PC-9 (cell line): ENCODE data around the gene ATIC. TPM values are rescaled to one million over a fixed set of nuclear protein-coding genes. Genes with fewer than 3 reads are reported as not detected.
A peak's percentile ranks its signal among the peaks of the same experiment; 100 is the strongest.

ENCODE experiments used
- BruUV-seq: library from RNA; stranded (reverse); fragments of 400-500 nt; replicated peaks from 2 replicates; lab custom pipeline; 2021; lab: Mats Ljungman, UMichigan
- CTCF ChIA-PET: fragments of 300-600 bp; sonication (Branson Sonifier 250); formaldehyde crosslinking; loops from one replicate; lab custom pipeline; 2022; ENCODE audit warnings: antibody characterized with exemption; lab: Charles Lee
- POLR2A ChIA-PET: fragments of 300-600 bp; sonication (Branson Sonifier 250); formaldehyde crosslinking; loops from one replicate; lab custom pipeline; 2022; ENCODE audit warnings: antibody characterized with exemption; ENCODE audit not compliant: unreplicated experiment; lab: Charles Lee
- DNase-seq, 2 experiments: peaks; one replicate each; pipeline versions ENCODE4 v3.0.0 to v3.0.0-alpha.2; 2015 to 2022; ENCODE audit warnings: mixed read lengths in 1 of 2
- H2AFZ ChIP-seq: fragments of 200-600 bp; sonication (generic); 2 replicates; pipeline ENCODE4 v1.8.1; 2017; ENCODE audit warnings: antibody characterized with exemption
- H3F3A ChIP-seq: fragments of 200-600 bp; sonication (generic); 2 replicates; pipeline ENCODE4 v1.8.1; 2017; ENCODE audit warnings: antibody characterized with exemption, mild to moderate bottlenecking, low read depth; ENCODE audit not compliant: insufficient read depth
- H3K27ac ChIP-seq: fragments of 200-600 bp; sonication (generic); 2 replicates; pipeline ENCODE4 v1.6.1; 2016; ENCODE audit warnings: mixed run types
- H3K27me3 ChIP-seq: fragments of 200-600 bp; sonication (generic); 2 replicates; pipeline ENCODE4 v1.6.1; 2016; ENCODE audit warnings: low read depth, mixed run types; ENCODE audit not compliant: insufficient read depth
- H3K36me3 ChIP-seq: fragments of 200-600 bp; sonication (generic); 2 replicates; pipeline ENCODE4 v1.6.1; 2016; ENCODE audit warnings: low read depth, mixed run types
- H3K4me1 ChIP-seq: fragments of 200-600 bp; sonication (generic); replicated peaks from 2 replicates; pipeline ENCODE4 v1.6.1; 2016; ENCODE audit warnings: mixed run types; ENCODE audit not compliant: insufficient read depth
- H3K4me2 ChIP-seq: fragments of 200-600 bp; sonication (generic); 2 replicates; pipeline ENCODE4 v1.6.1; 2017; ENCODE audit warnings: mixed run types
- H3K4me3 ChIP-seq: fragments of 200-600 bp; sonication (generic); 2 replicates; pipeline ENCODE4 v1.6.1; 2016; ENCODE audit warnings: mixed run types
- H3K79me2 ChIP-seq: fragments of 200-600 bp; sonication (generic); 2 replicates; pipeline ENCODE4 v1.6.1; 2017; ENCODE audit warnings: low read depth, mixed run types
- H3K9me2 ChIP-seq: fragments of 200-600 bp; sonication (generic); 2 replicates; pipeline ENCODE4 v1.8.1; 2017; ENCODE audit warnings: mild to moderate bottlenecking; ENCODE audit not compliant: insufficient read depth
- H3K9me3 ChIP-seq: fragments of 200-600 bp; sonication (generic); 2 replicates; pipeline ENCODE4 v1.8.1; 2016; ENCODE audit warnings: low read depth; ENCODE audit not compliant: insufficient read depth
- H4K20me1 ChIP-seq: fragments of 200-600 bp; sonication (generic); 2 replicates; pipeline ENCODE4 v1.8.1; 2017; ENCODE audit not compliant: insufficient read depth
- EZH2 ChIP-seq: fragments of 200-600 bp; sonication (generic); IDR thresholded peaks from 2 replicates; pipeline ENCODE4 v1.8.0; 2017; ENCODE audit warnings: antibody characterized with exemption, low read depth
- intact Hi-C: fragments of 100-400 bp; cut with micrococcal nuclease; formaldehyde crosslinking; loops from one replicate; pipeline ENCODE4 v1.10.0; 2022; ENCODE audit not compliant: unreplicated experiment
- total RNA-seq: library from RNA; stranded (reverse); gene quantifications from 2 replicates; pipeline ENCODE4 v1.2.3, GENCODE V29; 2021
- TF ChIP-seq, protein P1 (sequence below): fragments of 200-600 bp; sonication (generic); conservative IDR thresholded peaks from 2 replicates; pipeline ENCODE4 v1.6.1; 2017; ENCODE audit warnings: mixed run types, antibody characterized with exemption, mild to moderate bottlenecking, moderate library complexity

The ATIC gene
- total RNA-seq, 1 experiment from 2014 or later, result 290 TPM

DNA sequence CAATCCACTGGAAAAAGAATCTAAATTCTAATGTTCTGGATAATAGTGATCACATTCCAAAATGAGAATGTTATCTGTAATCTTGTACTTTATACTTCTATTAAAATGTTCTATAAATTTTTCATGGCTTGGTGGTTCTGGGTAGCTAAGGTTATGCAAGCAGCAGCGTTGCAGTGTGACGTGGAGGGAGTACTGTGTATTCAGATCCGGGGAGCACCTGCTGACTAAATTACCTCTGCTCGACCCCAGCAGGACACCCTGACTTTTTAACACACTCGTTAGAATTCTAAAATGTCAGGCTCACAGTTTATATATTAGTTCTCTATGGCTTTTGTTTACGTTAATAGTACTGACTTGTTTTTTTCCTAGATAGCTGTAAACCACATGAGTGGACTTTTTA, 13.0 kb downstream of the ATIC start:
- no peak for DNase-seq
- Histone ChIP-seq H3K9me3 (0 out of 2 replicates have a peak, but pooled peaks cover 4% of the 10 kb centered on the region), H3K4me1 (peaks cover 17% of the 10 kb centered on the region), H4K20me1 (peaks cover 29% of the 10 kb centered on the region), H3K79me2 (peaks cover 77% of the 10 kb centered on the region), H3F3A (peaks cover 40% of the 10 kb centered on the region), H3K9me2 (no peaks in the 10 kb centered on the region), H3K36me3 (peaks cover 83% of the 10 kb centered on the region), H3K4me3 (no peak overlapping the region), H3K27ac (0 out of 2 replicates have a peak overlapping the region, but pooled peaks have one; percentile 6), H2AFZ (no peak overlapping the region), H3K4me2 (no peak overlapping the region), H3K27me3 (no peaks in the 10 kb centered on the region)
- ChIA-PET POLR2A (interaction anchor here (0.6 kb wide), 1 partner anchor 57 kb away, joined by 4 read pairs; no protein-coding TSS in a partner anchor), CTCF (no interaction called here)
- TF ChIP-seq EZH2, result no peak
- TF ChIP-seq, protein P1, sequence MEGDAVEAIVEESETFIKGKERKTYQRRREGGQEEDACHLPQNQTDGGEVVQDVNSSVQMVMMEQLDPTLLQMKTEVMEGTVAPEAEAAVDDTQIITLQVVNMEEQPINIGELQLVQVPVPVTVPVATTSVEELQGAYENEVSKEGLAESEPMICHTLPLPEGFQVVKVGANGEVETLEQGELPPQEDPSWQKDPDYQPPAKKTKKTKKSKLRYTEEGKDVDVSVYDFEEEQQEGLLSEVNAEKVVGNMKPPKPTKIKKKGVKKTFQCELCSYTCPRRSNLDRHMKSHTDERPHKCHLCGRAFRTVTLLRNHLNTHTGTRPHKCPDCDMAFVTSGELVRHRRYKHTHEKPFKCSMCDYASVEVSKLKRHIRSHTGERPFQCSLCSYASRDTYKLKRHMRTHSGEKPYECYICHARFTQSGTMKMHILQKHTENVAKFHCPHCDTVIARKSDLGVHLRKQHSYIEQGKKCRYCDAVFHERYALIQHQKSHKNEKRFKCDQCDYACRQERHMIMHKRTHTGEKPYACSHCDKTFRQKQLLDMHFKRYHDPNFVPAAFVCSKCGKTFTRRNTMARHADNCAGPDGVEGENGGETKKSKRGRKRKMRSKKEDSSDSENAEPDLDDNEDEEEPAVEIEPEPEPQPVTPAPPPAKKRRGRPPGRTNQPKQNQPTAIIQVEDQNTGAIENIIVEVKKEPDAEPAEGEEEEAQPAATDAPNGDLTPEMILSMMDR, result no peak
- BruUV-seq, result no TSS peak
- intact Hi-C loops, result no loop called here

DNA sequence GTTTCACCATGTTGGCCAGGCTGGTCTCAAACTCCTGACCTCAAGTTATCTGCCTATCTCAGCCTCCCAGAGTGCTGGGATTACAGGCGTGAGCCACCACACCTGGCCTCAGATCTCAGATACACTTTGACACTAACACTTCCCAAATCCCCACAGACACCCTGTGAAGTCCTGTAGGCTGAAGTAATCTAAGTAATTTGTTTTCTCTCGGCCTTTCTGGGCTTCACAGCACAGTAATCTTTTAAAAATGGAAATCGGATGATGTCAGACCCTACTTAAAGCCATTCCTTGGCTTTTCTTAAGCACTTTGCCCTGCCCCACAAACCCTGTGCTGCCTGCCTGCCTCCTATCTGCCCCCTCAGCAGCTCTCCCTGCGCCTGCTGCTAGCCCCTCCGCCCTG, 16.2 kb downstream of the ATIC start:
- peaks cover 39% of the 10 kb centered on the region for H3F3A ChIP-seq
- peaks cover 17% of the 10 kb centered on the region for H3K4me1 ChIP-seq
- DNase-seq, result no peak
- intact Hi-C loops, result no loop called here
- ChIA-PET POLR2A (no interaction called here), CTCF (no interaction called here)
- H3K4me2 ChIP-seq, result 0 out of 2 replicates have a peak overlapping the region, but pooled peaks have one; percentile 7
- H2AFZ ChIP-seq, result no peak overlapping the region
- TF ChIP-seq, protein P1, result no peak
- no peak for TF ChIP-seq EZH2
- H3K4me3 ChIP-seq, result no peak overlapping the region
- peak overlapping the region; percentile 66 for H3K27ac ChIP-seq
- H4K20me1 ChIP-seq, result peaks cover 44% of the 10 kb centered on the region
- no peaks in the 10 kb centered on the region for H3K9me2 ChIP-seq
- peaks cover 82% of the 10 kb centered on the region for H3K36me3 ChIP-seq
- no TSS peak for BruUV-seq
- peaks cover 72% of the 10 kb centered on the region for H3K79me2 ChIP-seq
- 0 out of 2 replicates have a peak, but pooled peaks cover 4% of the 10 kb centered on the region for H3K9me3 ChIP-seq
- H3K27me3 ChIP-seq, result no peaks in the 10 kb centered on the region

DNA sequence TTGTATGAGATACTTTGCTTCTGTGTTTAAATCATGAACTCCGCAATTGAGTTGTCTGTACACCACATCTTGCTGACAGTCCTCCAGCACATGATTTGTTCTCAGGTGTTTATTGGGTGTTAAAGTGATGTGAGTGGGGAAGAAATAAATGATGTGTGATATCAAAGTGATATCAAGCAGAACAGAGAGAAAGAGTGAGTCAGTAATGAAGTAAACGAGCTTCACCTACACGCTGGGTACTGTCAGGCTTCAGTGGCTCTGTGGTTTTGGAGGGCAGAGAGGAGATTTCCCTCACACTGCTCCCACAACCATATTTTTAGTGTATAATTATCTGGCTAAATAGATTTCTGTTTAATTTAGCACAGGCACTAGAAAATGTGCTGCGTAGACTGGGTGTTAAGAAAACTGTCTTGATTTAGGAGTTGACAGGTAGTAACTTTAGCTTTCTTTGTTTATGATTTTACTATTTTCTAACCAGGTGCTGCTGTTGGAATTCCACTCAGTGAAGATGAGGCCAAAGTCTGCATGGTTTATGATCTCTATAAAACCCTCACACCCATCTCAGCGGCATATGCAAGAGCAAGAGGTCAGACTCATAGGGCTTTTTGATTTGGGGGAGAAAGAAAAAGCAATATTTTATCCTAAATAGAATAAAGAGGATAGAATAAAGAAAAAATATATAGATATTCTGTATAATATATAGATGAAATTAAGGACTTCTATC, 21.2 kb downstream of the ATIC start:
- no peak overlapping the region for H2AFZ ChIP-seq
- TF ChIP-seq, protein P1, result no peak
- TF ChIP-seq EZH2, result no peak
- no TSS peak for BruUV-seq
- peaks cover 14% of the 10 kb centered on the region for H3K4me1 ChIP-seq
- H3K79me2 ChIP-seq, result peaks cover 34% of the 10 kb centered on the region
- no peaks in the 10 kb centered on the region for H3K9me2 ChIP-seq
- no peak overlapping the region for H3K4me3 ChIP-seq
- peaks cover 19% of the 10 kb centered on the region; the same call in 1 of the 2 replicates for H3F3A ChIP-seq
- no peak overlapping the region for H3K4me2 ChIP-seq
- ChIA-PET POLR2A (no interaction called here), CTCF (no interaction called here)
- no peaks in the 10 kb centered on the region for H3K9me3 ChIP-seq
- H3K27me3 ChIP-seq, result no peaks in the 10 kb centered on the region
- H3K36me3 ChIP-seq, result peaks cover 74% of the 10 kb centered on the region
- DNase-seq, result no peak
- intact Hi-C loops, result no loop called here
- peaks cover 21% of the 10 kb centered on the region; the same call in 1 of the 2 replicates for H4K20me1 ChIP-seq
- H3K27ac ChIP-seq, result no peak overlapping the region
